Lower leg skin (tissue), 3 donors: ENCODE data around the gene TRAPPC12.

Experiments used
- CTCF ChIP-seq, 3 donors: fragments of 450-650 bp; IDR thresholded peaks; one replicate each; pipeline ENCODE4 v1.5.1; 2016; ENCODE audit warnings: antibody characterized with exemption in 3 of 3, mild to moderate bottlenecking in 3 of 3, moderate library complexity in 2 of 3
- POLR2A ChIP-seq, 2 donors: fragments of 450-650 bp; IDR thresholded peaks; one replicate each; pipeline ENCODE4 v1.6.1; 2016 to 2017; ENCODE audit warnings: antibody characterized with exemption in 2 of 2, mild to moderate bottlenecking in 1 of 2, moderate library complexity in 1 of 2

DNA sequence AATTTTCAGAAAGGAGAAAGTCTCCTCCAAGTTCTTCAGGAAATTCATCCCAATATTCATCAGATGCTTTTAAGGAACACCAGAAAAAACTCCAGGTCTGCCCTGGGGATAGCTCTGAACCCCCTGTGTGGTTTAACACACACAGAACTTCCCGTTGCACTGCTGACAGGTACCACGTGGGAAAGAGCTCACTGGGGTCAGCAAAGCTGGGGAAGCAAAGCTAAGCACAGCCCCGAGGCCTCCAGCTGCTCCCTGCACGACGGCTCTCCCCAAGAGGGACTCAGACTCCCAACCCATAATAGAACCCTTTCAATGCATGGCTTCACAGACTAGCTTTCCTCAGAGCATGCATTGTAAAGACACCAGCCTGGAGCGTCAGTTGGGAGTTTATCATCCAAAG, 111.8 kb downstream of the TRAPPC12 start:
- TF ChIP-seq CTCF (IDR thresholded peaks at IDR 0.05) (no peak), POLR2A (IDR thresholded peaks at IDR 0.05) (no peak)
